IPS-18c (cell line): ENCODE data around the gene TMEM161B.
"Not testable (repeated sequence)": the region's sequence is repeated elsewhere in the genome, so short reads cannot be mapped to it uniquely, and the experiment has no call there.

Source experiments
- H3K4me3 ChIP-seq: 2 replicates; pipeline ENCODE4 v1.7.0; 2013; ENCODE audit warnings: low read depth, mild to moderate bottlenecking, low read length, moderate library complexity; ENCODE audit not compliant: insufficient read depth
- H3K9me3 ChIP-seq: one replicate; pipeline ENCODE4 v1.6.1; 2013; ENCODE audit warnings: mild to moderate bottlenecking, low read length, moderate library complexity; ENCODE audit not compliant: control insufficient read depth, insufficient read depth

The TMEM161B gene

GRCh38 chr5:88207575-88207974 lies 61.1 kb downstream of the TMEM161B start:
- Histone ChIP-seq H3K9me3 (no peaks in the 10 kb centered on the region), H3K4me3 (no peak overlapping the region)

GRCh38 chr5:88203981-88204750 lies 64.5 kb downstream of the TMEM161B start:
- Histone ChIP-seq H3K9me3 (no peaks in the 10 kb centered on the region), H3K4me3 (no peak overlapping the region)

DNA sequence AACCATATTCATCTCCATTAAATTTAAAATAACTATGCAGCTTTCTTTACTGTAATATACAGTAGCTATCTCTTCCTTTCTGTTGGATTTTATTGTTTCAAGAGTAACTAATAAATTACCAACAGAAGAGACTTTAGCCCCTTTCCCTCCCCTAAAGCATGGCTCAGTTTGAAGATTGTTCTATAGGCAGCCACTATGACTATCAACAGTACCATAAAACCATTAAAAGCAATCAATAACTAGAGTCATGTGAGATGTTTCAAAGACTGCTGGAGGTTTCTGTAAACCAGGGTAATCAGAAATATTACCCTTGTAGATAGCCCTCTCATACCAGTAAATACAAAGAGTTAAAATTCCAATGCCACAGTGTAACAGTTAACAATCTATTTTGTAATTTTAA lies 73.0 kb downstream of the TMEM161B start:
- no peaks in the 10 kb centered on the region for H3K9me3 ChIP-seq
- no peak overlapping the region for H3K4me3 ChIP-seq

DNA sequence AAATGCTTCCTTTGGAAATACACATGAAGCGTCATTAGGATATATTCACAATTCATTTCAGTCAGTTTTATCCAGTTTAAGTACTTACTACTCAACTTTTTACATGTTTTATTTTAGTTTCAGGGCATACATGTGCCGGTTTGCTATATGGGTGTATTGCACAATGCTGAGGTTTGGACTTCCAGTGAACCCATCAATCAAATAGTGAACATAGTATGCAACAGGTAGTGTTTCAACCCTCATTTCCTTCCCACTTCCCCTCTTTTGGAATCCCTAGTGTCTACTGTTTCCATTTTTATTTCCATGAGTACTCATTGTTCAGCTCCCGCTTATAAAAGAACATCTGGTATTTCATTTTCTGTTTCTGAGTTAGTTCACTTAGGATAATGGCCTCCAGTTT lies 74.7 kb downstream of the TMEM161B start:
- Histone ChIP-seq H3K4me3 (no peak overlapping the region), H3K9me3 (peaks cover 2% of the 10 kb centered on the region)

DNA sequence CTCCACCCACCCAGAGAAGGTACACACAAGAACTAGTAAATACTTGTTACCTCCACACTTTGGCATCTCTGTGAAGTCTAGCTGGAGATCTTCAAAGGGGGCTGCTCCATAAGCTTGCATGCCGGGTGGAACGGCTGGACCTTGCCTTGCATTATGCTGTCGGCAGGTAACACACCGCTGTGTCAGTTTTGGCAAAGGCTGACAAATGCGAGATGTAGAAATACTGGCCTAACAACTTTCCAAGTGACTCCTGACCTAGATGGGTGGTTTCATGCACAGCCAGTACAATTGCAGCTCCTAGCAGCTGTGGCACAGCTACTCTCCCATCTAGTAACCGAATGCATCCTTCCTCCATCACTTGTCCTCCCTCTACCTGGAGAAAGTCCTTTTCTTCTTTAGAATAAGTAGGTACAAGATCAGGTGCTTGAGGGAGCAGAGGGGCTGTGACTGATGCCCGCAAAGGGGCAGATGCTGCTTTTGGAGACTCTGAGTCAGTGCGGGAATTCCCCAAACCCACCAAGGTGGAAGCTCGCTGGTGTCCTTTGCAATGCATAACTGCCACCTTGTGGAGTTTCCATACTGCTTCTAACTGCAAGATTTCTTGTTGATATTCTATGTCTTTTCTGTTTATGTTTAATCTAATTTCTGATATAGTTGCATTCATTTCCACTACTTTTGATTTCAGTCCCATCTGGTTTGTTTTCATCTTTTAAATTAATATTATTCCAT lies 78.4 kb downstream of the TMEM161B start:
- no peak overlapping the region for H3K4me3 ChIP-seq
- peaks cover 7% of the 10 kb centered on the region for H3K9me3 ChIP-seq

- not testable (repeated sequence) for H3K4me3 ChIP-seq, H3K9me3 ChIP-seq
Measured at GRCh38 chr5:88189484-88189883, 79.2 kb downstream of the TMEM161B start.

DNA sequence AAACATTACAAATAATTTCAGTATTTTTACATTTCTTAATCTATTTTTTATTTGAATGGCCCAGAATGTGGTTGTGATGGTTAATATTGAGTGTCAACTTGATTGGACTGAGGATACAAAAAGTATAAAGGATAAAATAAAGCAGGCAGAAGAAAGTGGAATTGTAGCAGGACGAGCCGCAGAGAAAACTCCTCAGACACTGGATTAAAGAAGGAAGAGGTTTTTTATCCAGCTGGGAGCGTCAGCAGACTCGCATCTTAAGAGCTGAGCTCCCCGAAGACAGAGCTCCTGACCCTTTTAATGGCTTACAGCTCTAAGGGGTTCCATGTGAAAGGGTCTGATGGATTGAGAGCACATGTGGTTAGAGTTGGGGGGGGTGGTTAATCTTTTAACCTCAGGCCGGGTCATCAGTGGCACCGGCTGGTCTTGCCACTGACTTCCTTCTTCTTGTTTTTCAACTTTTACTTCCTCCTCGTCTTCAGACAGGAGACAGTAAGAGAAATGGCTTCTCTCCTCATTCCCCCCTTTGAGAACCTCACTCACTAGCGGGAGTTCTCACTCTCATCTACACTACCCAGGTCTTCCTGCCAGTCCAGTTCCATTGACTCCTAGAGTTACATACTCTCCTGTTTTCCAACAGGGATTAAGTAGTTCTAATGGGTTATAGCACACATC lies 80.0 kb downstream of the TMEM161B start:
- H3K9me3 ChIP-seq = peaks cover 7% of the 10 kb centered on the region
- H3K4me3 ChIP-seq = no peak overlapping the region

DNA sequence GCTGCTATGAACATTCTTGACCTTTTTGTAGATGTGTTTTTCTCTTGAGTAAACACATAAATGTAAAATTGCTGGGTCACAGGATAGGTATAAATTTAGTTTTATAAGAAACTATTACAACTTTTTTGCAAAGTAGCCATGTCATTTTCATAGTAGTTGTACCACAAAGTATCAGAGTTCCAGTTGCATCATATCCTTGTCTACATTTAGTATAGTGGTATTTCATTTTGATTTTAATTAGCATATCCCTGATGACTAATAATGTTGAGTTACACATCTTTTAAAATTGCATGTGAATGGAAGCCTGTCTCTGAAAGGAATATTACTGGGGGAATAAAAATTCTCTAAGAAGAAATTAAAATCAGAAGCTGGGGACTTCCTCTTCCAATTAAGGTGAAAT lies 85.4 kb downstream of the TMEM161B start:
- H3K9me3 ChIP-seq = no peaks in the 10 kb centered on the region
- no peak overlapping the region for H3K4me3 ChIP-seq

GRCh38 chr5:88177486-88177885 lies 91.2 kb downstream of the TMEM161B start:
- H3K4me3 ChIP-seq, H3K9me3 ChIP-seq: not testable (repeated sequence)

- no peak overlapping the region for H3K4me3 ChIP-seq
- H3K9me3 ChIP-seq = peaks cover 3% of the 10 kb centered on the region
Measured at GRCh38 chr5:88172847-88173758, 95.5 kb downstream of the TMEM161B start.

GRCh38 chr5:88159591-88159990 lies 109.1 kb downstream of the TMEM161B start:
- Histone ChIP-seq H3K9me3 (no peaks in the 10 kb centered on the region), H3K4me3 (no peak overlapping the region)

- no peaks in the 10 kb centered on the region for H3K9me3 ChIP-seq
- H3K4me3 ChIP-seq = no peak overlapping the region
Measured at GRCh38 chr5:88158056-88158455, 110.6 kb downstream of the TMEM161B start.

DNA sequence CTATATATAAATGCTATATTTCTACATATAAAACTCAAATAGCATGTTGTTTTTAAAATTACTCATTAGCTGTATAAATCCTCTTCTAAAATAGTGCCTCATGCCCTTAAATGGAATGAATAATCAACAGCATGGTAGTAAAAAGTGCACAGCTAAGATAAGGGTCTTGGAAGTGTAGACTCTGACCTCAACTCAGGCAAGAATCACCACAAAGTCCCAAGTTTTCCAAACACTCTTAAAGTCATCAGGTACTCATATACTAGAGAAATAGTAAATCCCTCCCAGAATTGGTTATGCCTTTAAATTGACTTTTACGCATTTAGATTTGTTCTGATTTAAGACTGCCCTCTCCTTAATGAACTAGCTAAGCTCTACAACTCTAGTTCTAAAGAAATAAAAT lies 113.8 kb downstream of the TMEM161B start:
- Histone ChIP-seq H3K9me3 (no peaks in the 10 kb centered on the region), H3K4me3 (no peak overlapping the region)

GRCh38 chr5:88150747-88151146 lies 117.9 kb downstream of the TMEM161B start:
- Histone ChIP-seq H3K4me3 (no peak overlapping the region), H3K9me3 (no peaks in the 10 kb centered on the region)

DNA sequence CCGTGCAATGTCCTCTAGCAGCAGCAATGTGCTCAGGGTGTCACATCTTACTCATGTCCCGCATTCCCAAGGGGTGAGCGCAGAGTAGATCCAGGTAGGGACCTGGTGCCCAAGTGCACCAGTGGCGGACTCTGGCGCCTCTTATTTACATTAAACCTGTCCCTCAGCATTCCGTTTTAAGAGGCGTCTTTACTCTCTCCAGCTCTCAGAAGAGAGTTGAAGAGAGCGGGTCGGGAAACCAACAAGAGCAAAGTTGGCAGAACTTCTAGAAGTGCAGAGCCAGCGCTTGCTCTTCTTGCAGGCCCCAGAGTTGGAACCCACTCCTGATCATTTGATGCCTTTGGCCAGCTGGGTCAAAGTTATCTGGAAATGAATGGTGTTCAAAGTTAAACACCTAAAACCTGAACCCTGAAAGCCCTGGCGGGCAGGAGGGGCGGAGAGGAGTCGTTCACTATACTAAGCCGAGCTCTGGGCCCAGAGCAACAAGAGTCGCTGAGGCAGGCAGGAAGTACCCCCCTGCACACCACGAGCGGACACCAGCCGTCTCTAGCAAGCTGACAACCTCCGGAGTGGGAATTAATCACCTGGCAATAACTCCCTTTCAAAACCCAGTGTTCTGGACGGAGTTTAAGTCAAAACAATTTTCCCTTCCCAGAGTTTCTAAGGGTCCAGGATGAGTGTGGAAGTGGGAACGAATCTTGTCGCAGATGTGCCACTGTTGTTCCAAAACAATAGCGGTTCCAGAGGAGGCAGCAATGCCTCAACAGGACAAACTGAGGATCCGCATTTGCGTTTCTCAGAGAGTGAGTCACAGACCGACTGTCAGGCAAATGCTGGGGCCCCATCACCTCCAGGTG lies 122.8 kb downstream of the TMEM161B start:
- Histone ChIP-seq H3K4me3 (peak overlapping the region; percentile 30), H3K9me3 (no peaks in the 10 kb centered on the region)

DNA sequence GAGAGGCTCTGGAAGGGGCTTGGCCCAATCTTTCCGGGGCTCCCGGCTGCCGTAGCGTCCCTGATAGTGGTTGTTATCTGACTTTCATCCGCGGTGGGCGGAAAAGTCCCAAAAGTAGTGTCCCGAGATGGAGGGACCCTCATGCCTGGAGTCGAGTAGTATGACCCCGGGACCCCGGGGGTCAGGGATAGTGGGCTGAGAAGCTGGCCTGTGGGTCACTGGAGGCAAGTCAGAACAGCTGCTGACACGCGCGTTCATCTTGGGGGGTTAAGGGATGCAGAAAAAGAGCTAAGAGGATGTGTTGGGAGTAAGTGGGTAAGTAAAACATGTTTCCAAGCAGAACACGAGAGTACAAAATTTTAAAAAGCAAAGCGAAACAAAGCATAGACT lies 123.4 kb downstream of the TMEM161B start:
- H3K9me3 ChIP-seq = no peaks in the 10 kb centered on the region
- peak overlapping the region; percentile 30 for H3K4me3 ChIP-seq
